ENCODE data around the gene SH3TC1.

The SH3TC1 gene

DNA sequence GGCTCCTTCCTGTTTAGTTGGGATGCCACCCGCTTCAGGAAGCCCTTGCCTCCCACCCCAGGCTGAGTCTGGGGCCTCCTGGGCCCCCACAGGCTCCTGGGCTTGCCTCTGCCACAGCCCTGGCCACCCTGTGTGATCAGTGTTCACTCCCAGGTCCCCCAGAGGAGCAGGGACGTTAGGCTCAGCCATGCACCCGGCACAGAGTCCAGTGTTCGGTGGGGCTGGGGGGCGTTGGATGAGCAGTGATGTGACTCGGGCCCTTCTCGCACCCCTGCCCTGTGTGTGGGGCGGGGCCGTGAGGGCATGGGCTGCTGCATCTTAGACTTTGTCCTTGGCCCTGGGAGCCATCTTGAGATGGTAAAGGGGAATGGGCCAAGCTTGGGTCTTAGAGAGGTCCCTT lies 40.6 kb downstream of the SH3TC1 start:
- no peaks in the 10 kb centered on the region for H3K36me3 ChIP-seq (ENCODE audit: low read length)
- no peak overlapping the region for H3K4me3 ChIP-seq (ENCODE audit: insufficient read depth, low read length, poor library complexity, severe bottlenecking)

DNA sequence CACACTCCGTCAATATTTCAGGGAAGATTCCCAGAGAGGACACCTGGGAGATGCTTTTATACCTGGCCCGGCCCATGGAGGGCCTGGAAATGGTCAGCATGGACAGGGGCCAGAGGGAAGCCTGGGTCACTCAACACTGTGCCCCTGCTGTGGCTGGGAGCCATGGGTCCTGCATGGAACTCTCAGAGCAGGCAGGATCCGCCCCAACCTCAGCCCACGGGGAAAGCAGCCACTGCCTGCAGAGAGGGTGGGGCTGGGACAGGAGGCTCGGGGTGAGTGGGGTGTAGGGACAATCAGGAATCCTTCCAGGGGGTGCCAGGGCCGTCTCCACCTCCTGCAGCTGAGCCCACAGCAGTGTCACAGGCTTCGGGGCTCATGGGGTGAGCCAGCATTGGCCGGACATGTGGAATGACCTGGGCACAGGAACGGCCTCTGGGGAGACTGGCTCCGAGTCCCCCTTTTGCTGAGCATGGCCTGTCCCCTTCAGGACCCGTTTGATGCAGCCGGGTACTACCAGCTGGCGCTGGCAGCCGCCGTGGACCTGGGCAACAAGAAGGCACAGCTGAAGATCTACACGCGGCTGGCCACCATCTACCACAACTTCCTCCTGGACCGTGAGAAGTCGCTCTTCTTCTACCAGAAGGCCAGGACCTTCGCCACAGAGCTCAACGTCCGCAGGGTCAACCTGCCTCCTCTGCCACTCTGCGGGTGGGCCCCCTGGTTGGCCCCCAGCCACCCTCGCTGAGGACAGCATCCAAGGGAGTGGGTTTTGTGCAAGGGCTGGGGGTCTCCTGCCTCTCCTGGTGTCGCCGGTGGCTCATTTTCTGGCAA lies 41.3 kb downstream of the SH3TC1 start:
- no peak overlapping the region for H3K4me3 ChIP-seq (ENCODE audit: insufficient read depth, low read length, poor library complexity, severe bottlenecking)
- H3K4me2 ChIP-seq (ENCODE audit: low read depth, low read length, poor library complexity, severe bottlenecking): no peak overlapping the region
- no peak overlapping the region for H2AFZ ChIP-seq (ENCODE audit: low read depth, low read length, severe bottlenecking)
- H3K9ac ChIP-seq (ENCODE audit: low read length): no peak overlapping the region
- H3K79me2 ChIP-seq (ENCODE audit: insufficient read depth, low read length): no peaks in the 10 kb centered on the region
- no peaks in the 10 kb centered on the region for H4K20me1 ChIP-seq (ENCODE audit: low read depth, low read length)
- H3K36me3 ChIP-seq (ENCODE audit: low read length): no peaks in the 10 kb centered on the region
- H3F3A ChIP-seq (ENCODE audit: insufficient read depth): no peaks in the 10 kb centered on the region
- H3K27me3 ChIP-seq (ENCODE audit: low read length): no peaks in the 10 kb centered on the region
- no peak for TF ChIP-seq EZH2phosphoT487 (conservative IDR thresholded peaks at IDR 0.05; ENCODE audit: low read length)
- TF ChIP-seq, protein P1, sequence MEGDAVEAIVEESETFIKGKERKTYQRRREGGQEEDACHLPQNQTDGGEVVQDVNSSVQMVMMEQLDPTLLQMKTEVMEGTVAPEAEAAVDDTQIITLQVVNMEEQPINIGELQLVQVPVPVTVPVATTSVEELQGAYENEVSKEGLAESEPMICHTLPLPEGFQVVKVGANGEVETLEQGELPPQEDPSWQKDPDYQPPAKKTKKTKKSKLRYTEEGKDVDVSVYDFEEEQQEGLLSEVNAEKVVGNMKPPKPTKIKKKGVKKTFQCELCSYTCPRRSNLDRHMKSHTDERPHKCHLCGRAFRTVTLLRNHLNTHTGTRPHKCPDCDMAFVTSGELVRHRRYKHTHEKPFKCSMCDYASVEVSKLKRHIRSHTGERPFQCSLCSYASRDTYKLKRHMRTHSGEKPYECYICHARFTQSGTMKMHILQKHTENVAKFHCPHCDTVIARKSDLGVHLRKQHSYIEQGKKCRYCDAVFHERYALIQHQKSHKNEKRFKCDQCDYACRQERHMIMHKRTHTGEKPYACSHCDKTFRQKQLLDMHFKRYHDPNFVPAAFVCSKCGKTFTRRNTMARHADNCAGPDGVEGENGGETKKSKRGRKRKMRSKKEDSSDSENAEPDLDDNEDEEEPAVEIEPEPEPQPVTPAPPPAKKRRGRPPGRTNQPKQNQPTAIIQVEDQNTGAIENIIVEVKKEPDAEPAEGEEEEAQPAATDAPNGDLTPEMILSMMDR (IDR thresholded peaks at IDR 0.05; ENCODE audit: insufficient read depth, low read length, poor library complexity, severe bottlenecking): no peak
- H3K9me3 ChIP-seq (ENCODE audit: insufficient read depth, low read length): no peaks in the 10 kb centered on the region
- no peak overlapping the region for H3K27ac ChIP-seq (ENCODE audit: low read depth, low read length)
- no peaks in the 10 kb centered on the region for H3K9me2 ChIP-seq (replicated peaks; ENCODE audit: insufficient read depth, low read length)

More for the DNA sequence above, 40.6 kb downstream of the SH3TC1 start:
- Histone ChIP-seq H3K79me2 (ENCODE audit: insufficient read depth, low read length) (no peaks in the 10 kb centered on the region), H2AFZ (ENCODE audit: low read depth, low read length, severe bottlenecking) (no peak overlapping the region), H3K27me3 (ENCODE audit: low read length) (no peaks in the 10 kb centered on the region), H3K27ac (ENCODE audit: low read depth, low read length) (no peak overlapping the region), H3K9me3 (ENCODE audit: insufficient read depth, low read length) (no peaks in the 10 kb centered on the region), H4K20me1 (ENCODE audit: low read depth, low read length) (no peaks in the 10 kb centered on the region), H3K4me2 (ENCODE audit: low read depth, low read length, poor library complexity, severe bottlenecking) (no peak overlapping the region), H3K9me2 (replicated peaks; ENCODE audit: insufficient read depth, low read length) (no peaks in the 10 kb centered on the region), H3K9ac (ENCODE audit: low read length) (no peak overlapping the region), H3F3A (ENCODE audit: insufficient read depth) (no peaks in the 10 kb centered on the region)
- TF ChIP-seq, protein P1 (IDR thresholded peaks at IDR 0.05; ENCODE audit: insufficient read depth, low read length, poor library complexity, severe bottlenecking): no peak
- no peak for TF ChIP-seq EZH2phosphoT487 (conservative IDR thresholded peaks at IDR 0.05; ENCODE audit: low read length)

DNA sequence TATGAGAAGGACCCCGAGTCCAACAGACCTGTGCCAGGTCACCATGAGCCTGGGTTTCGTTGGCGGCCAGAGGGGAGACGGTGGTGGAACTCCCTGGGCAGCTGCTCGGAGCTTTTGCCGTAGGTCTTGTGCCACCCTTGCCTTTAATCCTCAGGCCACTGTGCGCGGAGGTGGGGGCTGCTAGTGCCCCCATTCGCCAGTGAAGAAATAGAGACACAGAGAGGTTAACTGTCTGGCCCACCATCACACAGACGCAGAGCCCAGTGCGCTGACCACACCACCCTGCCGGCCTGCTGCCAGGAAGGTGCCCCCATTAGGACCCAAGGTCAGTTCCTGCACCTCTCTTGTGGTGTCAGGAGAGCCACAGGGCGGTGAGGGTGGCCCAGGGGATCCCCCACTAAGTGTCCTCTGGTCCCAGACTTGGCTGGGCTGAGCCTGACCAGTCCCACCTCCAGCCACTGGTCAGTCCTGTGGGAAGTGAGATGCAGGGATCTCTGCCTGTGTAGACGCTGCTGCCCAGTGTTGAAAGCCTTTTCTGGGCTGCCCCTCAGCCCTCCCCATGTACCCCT lies 42.2 kb downstream of the SH3TC1 start:
- H3K4me2 ChIP-seq (ENCODE audit: low read depth, low read length, poor library complexity, severe bottlenecking): no peak overlapping the region
- H4K20me1 ChIP-seq (ENCODE audit: low read depth, low read length): no peaks in the 10 kb centered on the region
- TF ChIP-seq, protein P1 (IDR thresholded peaks at IDR 0.05; ENCODE audit: insufficient read depth, low read length, poor library complexity, severe bottlenecking): no peak
- TF ChIP-seq EZH2phosphoT487 (conservative IDR thresholded peaks at IDR 0.05; ENCODE audit: low read length): no peak
- no peaks in the 10 kb centered on the region for H3K79me2 ChIP-seq (ENCODE audit: insufficient read depth, low read length)
- H3K36me3 ChIP-seq (ENCODE audit: low read length): no peaks in the 10 kb centered on the region
- H3K9me3 ChIP-seq (ENCODE audit: insufficient read depth, low read length): no peaks in the 10 kb centered on the region
- no peaks in the 10 kb centered on the region for H3F3A ChIP-seq (ENCODE audit: insufficient read depth)
- H3K27me3 ChIP-seq (ENCODE audit: low read length): no peaks in the 10 kb centered on the region
- H3K27ac ChIP-seq (ENCODE audit: low read depth, low read length): no peak overlapping the region
- H2AFZ ChIP-seq (ENCODE audit: low read depth, low read length, severe bottlenecking): no peak overlapping the region
- H3K9ac ChIP-seq (ENCODE audit: low read length): no peak overlapping the region
- no peak overlapping the region for H3K4me3 ChIP-seq (ENCODE audit: insufficient read depth, low read length, poor library complexity, severe bottlenecking)
- H3K9me2 ChIP-seq (replicated peaks; ENCODE audit: insufficient read depth, low read length): no peaks in the 10 kb centered on the region

Measured in SU-DHL-6 (cell line).